ENCODE data around the gene CD244.

GRCh38 chr1:160807738-160808137 is 54.9 kb downstream of the CD244 start:
- TF ChIP-seq CTCF (conservative IDR thresholded peaks at IDR 0.05; ENCODE audit: low read length) (no peak; the same call in 1 of the 2 replicates), EZH2phosphoT487 (IDR thresholded peaks at IDR 0.05; ENCODE audit: borderline replicate concordance, low read depth, low read length) (no peak)
